RWPE1 (cell line): ENCODE measurements around the gene STYX.
"Not testable (repeated sequence)": the region's sequence is repeated elsewhere in the genome, so short reads cannot be mapped to it uniquely, and the experiment has no call there.

Experiments
- CTCF ChIA-PET: fragments of 350-600 bp; sonication (Branson Sonifier 250); formaldehyde crosslinking; extraction: SDS; loops from one replicate; lab custom pipeline; 2021; lab: Yijun Ruan, JAX
- POLR2A ChIA-PET: fragments of 400-600 bp; formaldehyde crosslinking; extraction: SDS; loops from one replicate; lab custom pipeline; 2020; ENCODE audit warnings: antibody characterized with exemption; ENCODE audit not compliant: low non-redundant PET; lab: Yijun Ruan, JAX
- DNase-seq: peaks from one replicate; pipeline ENCODE4 v3.0.0; 2012; ENCODE audit warnings: low spot score
- H3K27ac ChIP-seq: fragments of 450-650 bp; 2 replicates; pipeline ENCODE4 v1.5.1; 2017
- CTCF ChIP-seq: fragments of 450-650 bp; conservative IDR thresholded peaks from 2 replicates; pipeline ENCODE4 v1.5.1; 2017; ENCODE audit warnings: low read depth, mild to moderate bottlenecking

Gene STYX

DNA sequence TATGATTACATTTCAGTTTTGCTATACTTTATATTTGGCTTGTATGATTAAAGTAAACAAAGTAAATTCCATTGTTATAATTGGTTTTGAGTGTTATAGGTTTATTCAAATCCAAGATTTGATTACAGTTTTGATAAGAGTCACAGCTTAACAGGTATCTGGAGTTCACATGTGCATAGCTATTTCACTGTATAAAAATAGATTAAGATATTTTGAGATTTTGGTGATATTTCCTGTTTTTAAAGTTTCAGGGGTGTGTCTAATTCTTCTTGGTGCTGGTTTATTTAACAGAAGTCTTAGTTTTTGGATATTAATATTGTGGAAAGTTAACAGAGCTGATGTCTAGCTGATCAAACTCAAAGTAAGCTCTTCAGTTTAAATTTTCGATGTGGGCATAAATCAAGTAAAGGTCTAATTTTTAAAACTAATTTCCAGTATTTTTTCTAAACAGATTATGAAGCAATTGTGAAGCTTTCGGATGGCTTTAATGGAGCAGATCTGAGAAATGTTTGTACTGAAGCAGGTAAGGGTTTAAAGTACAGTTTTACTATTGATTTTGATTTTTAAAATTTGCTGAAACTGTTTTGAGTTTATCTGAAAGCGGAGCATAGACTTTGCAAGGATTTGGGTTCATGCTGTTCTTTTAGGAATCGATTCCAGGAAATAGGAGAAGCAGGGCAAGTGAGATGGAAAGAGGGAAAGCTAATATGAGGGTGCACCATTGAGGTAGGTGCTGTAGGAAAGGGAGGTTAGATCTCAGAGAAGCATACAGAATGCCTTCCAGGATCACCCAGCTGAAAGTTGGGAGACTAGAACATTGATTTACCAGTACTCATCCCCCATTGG lies 6.2 kb upstream of the STYX start:
- H3K27ac ChIP-seq = no peak overlapping the region
- no peak for DNase-seq
- ChIA-PET POLR2A (no interaction called here), CTCF (interaction anchor here (1.1 to 1.2 kb wide), 2 partner anchors 35 to 237 kb away, joined by 3 read pairs; no protein-coding TSS in a partner anchor)
- TF ChIP-seq CTCF = no peak

- POLR2A ChIA-PET = no interaction called here
- DNase-seq = no peak
- CTCF ChIA-PET = interaction anchor here (1.1 to 1.2 kb wide), 2 partner anchors 35 to 237 kb away, joined by 3 read pairs; no protein-coding TSS in a partner anchor
Observed at GRCh38 chr14:52724360-52724644, 5.7 kb upstream of the STYX start.

GRCh38 chr14:52727509-52727908 lies 2.5 kb upstream of the STYX start:
- POLR2A ChIA-PET, DNase-seq: not testable (repeated sequence)
- CTCF ChIA-PET = interaction anchor here (0.7 kb wide), 1 partner anchor 15 kb away, joined by 3 read pairs; no protein-coding TSS in a partner anchor

More at GRCh38 chr14:52724360-52724644, 5.7 kb upstream of the STYX start:
- no peak for TF ChIP-seq CTCF
- no peak overlapping the region for H3K27ac ChIP-seq

DNA sequence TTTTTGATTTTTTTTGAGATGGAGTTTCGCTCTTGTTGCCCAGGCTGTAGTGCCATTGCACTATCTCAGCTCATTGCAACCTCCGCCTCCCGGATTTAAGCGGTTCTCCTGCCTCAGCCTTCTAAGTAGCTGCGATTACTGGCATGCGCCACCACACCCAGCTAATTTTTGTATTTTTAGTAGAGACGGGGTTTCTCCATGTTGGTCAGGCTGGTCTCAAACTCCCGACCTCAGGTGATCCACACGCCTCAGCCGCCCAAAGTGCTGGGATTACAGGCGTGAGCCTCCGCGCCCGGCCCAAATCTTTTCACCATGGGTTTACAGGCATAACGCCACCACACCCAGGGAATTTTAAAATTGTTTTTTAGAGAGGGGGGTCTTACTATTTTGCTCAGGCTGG lies 931 bp upstream of the STYX start:
- POLR2A ChIA-PET, DNase-seq, CTCF ChIA-PET: not testable (repeated sequence)
- peak overlapping the region; percentile 59 for H3K27ac ChIP-seq

More at GRCh38 chr14:52727509-52727908, 2.5 kb upstream of the STYX start:
- H3K27ac ChIP-seq = not testable (repeated sequence)

DNA sequence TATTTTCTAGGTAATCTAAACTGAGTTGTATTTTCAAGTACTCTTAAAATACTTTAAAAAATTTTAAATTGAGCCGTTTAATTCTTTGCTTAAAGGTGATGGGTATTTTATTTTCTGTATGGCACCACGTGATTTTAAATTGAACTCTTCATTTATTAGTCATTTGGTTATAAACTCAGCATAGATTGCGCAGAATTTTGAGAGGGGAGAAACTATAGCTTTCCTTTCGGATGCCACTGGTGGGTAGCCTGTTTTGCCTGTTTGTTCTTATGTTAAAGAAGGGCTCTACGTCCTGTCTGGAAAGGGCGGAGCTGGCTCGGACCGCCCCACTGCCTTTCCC lies 411 bp upstream of the STYX start:
- DNase-seq = no peak
- H3K27ac ChIP-seq = peak overlapping the region; percentile 82
- POLR2A ChIA-PET = no interaction called here
- CTCF ChIA-PET = no interaction called here
- TF ChIP-seq CTCF = no peak

DNA sequence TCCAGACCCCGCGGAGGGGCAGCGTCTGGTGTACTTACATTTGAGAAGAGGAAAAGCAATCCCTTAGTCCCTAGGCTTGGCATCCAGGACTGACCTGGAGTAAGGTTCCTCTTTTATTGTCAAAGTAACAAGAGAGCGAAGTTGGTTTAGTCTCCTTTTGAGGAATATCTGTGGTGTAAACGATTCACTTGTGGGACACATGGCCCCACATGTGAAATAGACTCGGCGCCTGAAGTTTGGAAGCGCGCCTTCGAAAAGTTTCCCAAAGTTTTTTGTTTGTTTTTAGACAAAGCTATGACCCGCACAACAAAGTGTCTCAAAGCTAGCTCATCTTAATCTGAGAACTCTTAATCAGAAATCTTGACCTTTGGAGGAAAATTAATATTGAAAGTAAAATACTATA lies 744 bp downstream of the STYX start:
- no peak for DNase-seq
- POLR2A ChIA-PET = no interaction called here

DNA sequence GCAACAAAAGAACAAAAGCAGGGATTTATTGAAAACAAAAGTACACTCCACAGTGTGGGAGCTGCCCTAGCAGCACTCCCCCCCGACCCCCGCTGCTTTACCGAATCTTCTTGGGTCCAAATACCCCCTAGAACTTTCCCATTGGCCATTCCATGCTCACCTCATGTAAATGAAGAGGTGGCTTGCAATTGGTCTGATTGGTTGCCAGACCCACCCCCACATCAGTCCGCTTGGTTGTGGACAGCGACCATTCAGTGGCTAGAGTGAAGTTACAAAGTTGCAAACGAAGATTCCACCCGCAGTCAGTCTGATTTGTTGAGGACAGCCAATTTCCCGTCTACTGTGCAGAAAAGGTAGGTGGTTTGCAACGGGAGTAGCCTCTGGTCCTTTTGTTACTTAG lies 3.9 kb downstream of the STYX start:
- ChIA-PET POLR2A (no interaction called here), CTCF (interaction anchor here (1.0 kb wide), 1 partner anchor 11 kb away, joined by 3 read pairs; no protein-coding TSS in a partner anchor)
- TF ChIP-seq CTCF = no peak
- H3K27ac ChIP-seq = no peak overlapping the region
- DNase-seq = no peak

More for the DNA sequence above, 744 bp downstream of the STYX start:
- CTCF ChIA-PET = interaction anchor here (0.6 kb wide), 1 partner anchor 99 kb away, joined by 3 read pairs; no protein-coding TSS in a partner anchor
- TF ChIP-seq CTCF = no peak
- peak overlapping the region; percentile 82 for H3K27ac ChIP-seq
